K562 (cell line): ENCODE measurements around the gene ARHGAP8. TPM values are rescaled to one million over a fixed set of nuclear protein-coding genes. Genes with fewer than 3 reads are reported as not detected.

Source experiments
- CHD1 ChIP-seq: fragments of 200-600 bp; sonication (generic); IDR thresholded peaks from one replicate; pipeline ENCODE4 v1.6.1; 2012; ENCODE audit warnings: mild to moderate bottlenecking, moderate library complexity, low read length, inconsistent platforms
- MCM2 ChIP-seq: fragments of 450-650 bp; IDR thresholded peaks from 2 replicates; pipeline ENCODE4 v1.6.1; 2017; ENCODE audit warnings: low read depth, mild to moderate bottlenecking
- POLR2G ChIP-seq: fragments of 200-400 bp; formaldehyde crosslinking; IDR thresholded peaks from 2 replicates; pipeline ENCODE4 v1.6.1; 2017; ENCODE audit warnings: low read depth, mild to moderate bottlenecking, antibody characterized with exemption, low read length, moderate library complexity
- ZNF41 ChIP-seq: fragments of 250-450 bp; sonication (Bioruptor Pico); conservative IDR thresholded peaks from 2 replicates; pipeline ENCODE4 v1.4.0; 2020; ENCODE audit warnings: mild to moderate bottlenecking
- polyA plus RNA-seq, 8 experiments: library from polyadenylated mRNA; depleted of rRNA in 4 of 8; stranded (reverse) in 5 of 8; unstranded in 3 of 8; fragments of >200 nt; fragmentation: Nextera tagmentation in 2 of 8; fragmentation: Illumina TruSeq in 1 of 8; extraction: Ambion mirVana in 2 of 8; extraction: Trizol in 1 of 8; gene quantifications; 2 replicates each; pipeline versions ENCODE4 v1.2.1 to v1.2.3, GENCODE V29; 2011 to 2014; ENCODE audit warnings: inconsistent platforms in 1 of 8, missing spikeins in 1 of 8
- total RNA-seq, 7 experiments: library from RNA; depleted of rRNA in 6 of 7; stranded (reverse); fragments of >200 nt in 6 of 7; fragmentation: Illumina TruSeq in 2 of 7; extraction: Trizol in 2 of 7; gene quantifications; 2 replicates each; pipeline versions ENCODE4 v1.2.1 to v1.2.3, GENCODE V29; 2011 to 2021; ENCODE audit warnings: low replicate concordance in 1 of 7
- TF ChIP-seq, protein P1 (sequence below), 2 experiments: fragments of 450-650 bp in 1 of 2; sonication (generic) in 1 of 2; formaldehyde crosslinking in 1 of 2; IDR thresholded peaks; 2 replicates each; pipeline versions ENCODE4 v1.7.1 to v1.9.0; 2016 to 2022; ENCODE audit warnings: inconsistent platforms in 1 of 2, mild to moderate bottlenecking in 1 of 2, missing genetic modification reagents in 1 of 2
- TF ChIP-seq, protein P2 (sequence below), 2 experiments: IDR thresholded peaks; 2 replicates each; pipeline ENCODE4 v1.6.1; 2011; ENCODE audit warnings: borderline replicate concordance in 1 of 2, control low read depth in 1 of 2, low read depth in 1 of 2, low read length in 1 of 2, mild to moderate bottlenecking in 1 of 2, mixed read lengths in 1 of 2, moderate library complexity in 1 of 2; ENCODE audit not compliant: insufficient read depth in 1 of 2, insufficient read length in 1 of 2, poor library complexity in 1 of 2, severe bottlenecking in 1 of 2; ENCODE audit errors: extremely low read depth in 1 of 2

Gene ARHGAP8
- total and polyA plus RNA-seq, 9 of the 15 experiments (the other 6 are each of a cell fraction or from before 2014, with no cell fraction given) = 0.15 to 2.2 (median 0.62) TPM

DNA sequence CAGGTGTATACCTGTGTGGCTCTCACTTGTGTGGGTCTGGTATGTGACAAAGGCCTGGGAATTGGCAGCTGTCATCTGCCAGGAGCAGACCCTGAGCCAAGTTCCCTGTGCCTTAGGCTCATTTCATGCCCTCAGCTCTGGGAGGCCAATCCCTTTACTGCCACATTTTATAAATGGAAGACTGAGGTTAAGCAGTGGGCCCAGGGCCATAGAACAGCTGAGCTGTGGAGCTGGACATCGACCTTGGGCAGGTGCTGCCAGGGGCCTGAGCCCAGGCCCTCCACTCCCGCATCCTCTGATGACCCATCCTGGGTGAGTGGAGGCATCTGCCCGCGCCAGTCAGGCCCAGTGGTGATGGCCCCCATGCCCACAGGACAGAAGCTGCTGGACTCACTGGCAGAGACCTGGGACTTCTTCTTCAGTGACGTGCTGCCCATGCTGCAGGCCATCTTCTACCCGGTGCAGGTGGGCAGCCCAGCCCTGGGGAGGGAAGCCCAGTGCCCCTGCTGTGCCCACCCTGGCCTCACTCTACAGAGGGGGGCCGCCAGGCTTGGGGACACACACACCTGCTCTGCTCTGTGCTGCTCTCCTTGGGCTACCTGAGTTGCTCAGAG lies 20.9 kb upstream of the ARHGAP8 start (continued):
- TF ChIP-seq, protein P1, sequence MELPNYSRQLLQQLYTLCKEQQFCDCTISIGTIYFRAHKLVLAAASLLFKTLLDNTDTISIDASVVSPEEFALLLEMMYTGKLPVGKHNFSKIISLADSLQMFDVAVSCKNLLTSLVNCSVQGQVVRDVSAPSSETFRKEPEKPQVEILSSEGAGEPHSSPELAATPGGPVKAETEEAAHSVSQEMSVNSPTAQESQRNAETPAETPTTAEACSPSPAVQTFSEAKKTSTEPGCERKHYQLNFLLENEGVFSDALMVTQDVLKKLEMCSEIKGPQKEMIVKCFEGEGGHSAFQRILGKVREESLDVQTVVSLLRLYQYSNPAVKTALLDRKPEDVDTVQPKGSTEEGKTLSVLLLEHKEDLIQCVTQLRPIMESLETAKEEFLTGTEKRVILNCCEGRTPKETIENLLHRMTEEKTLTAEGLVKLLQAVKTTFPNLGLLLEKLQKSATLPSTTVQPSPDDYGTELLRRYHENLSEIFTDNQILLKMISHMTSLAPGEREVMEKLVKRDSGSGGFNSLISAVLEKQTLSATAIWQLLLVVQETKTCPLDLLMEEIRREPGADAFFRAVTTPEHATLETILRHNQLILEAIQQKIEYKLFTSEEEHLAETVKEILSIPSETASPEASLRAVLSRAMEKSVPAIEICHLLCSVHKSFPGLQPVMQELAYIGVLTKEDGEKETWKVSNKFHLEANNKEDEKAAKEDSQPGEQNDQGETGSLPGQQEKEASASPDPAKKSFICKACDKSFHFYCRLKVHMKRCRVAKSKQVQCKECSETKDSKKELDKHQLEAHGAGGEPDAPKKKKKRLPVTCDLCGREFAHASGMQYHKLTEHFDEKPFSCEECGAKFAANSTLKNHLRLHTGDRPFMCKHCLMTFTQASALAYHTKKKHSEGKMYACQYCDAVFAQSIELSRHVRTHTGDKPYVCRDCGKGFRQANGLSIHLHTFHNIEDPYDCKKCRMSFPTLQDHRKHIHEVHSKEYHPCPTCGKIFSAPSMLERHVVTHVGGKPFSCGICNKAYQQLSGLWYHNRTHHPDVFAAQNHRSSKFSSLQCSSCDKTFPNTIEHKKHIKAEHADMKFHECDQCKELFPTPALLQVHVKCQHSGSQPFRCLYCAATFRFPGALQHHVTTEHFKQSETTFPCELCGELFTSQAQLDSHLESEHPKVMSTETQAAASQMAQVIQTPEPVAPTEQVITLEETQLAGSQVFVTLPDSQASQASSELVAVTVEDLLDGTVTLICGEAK (IDR thresholded peaks at IDR 0.05) = no peak
- TF ChIP-seq, protein P1 (CRISPR knock-in tag; IDR thresholded peaks at IDR 0.05) = no peak
- TF ChIP-seq POLR2G (peak; percentile 20; the same call in 1 of the 2 replicates), MCM2 (no peak), ZNF41 (CRISPR knock-in tag) (no peak), CHD1 (no peak)
- TF ChIP-seq, protein P2, sequence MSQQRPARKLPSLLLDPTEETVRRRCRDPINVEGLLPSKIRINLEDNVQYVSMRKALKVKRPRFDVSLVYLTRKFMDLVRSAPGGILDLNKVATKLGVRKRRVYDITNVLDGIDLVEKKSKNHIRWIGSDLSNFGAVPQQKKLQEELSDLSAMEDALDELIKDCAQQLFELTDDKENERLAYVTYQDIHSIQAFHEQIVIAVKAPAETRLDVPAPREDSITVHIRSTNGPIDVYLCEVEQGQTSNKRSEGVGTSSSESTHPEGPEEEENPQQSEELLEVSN (IDR thresholded peaks at IDR 0.05; ENCODE audit: borderline replicate concordance in 1 of 2, extremely low read depth in 1 of 2, insufficient read depth in 1 of 2, insufficient read length in 1 of 2, low read depth in 1 of 2, low read length in 1 of 2, poor library complexity in 1 of 2, severe bottlenecking in 1 of 2) = no peak
